Mucosa of rectum (tissue), 2 donors: ENCODE measurements around the gene ZNF609.

Experiments used
- H3K27ac ChIP-seq, 2 donors: one replicate each; pipeline ENCODE4 v1.7.0; 2013; ENCODE audit warnings: inconsistent platforms in 2 of 2, low read depth in 2 of 2, low read length in 2 of 2
- H3K27me3 ChIP-seq, 2 donors: one replicate each; pipeline ENCODE4 v1.7.0; 2013; ENCODE audit warnings: low read length in 2 of 2; ENCODE audit not compliant: control insufficient read depth in 2 of 2, insufficient read depth in 2 of 2
- H3K36me3 ChIP-seq, 2 donors: one replicate each; pipeline ENCODE4 v1.7.0; 2013; ENCODE audit warnings: low read length in 2 of 2; ENCODE audit not compliant: control insufficient read depth in 2 of 2, insufficient read depth in 2 of 2
- H3K4me1 ChIP-seq, 2 donors: one replicate each; pipeline ENCODE4 v1.7.0; 2013; ENCODE audit warnings: low read length in 2 of 2, mild to moderate bottlenecking in 1 of 2; ENCODE audit not compliant: control insufficient read depth in 2 of 2, insufficient read depth in 2 of 2
- H3K4me3 ChIP-seq, 2 donors: one replicate each; pipeline ENCODE4 v1.7.0; 2013; ENCODE audit warnings: low read length in 2 of 2
- H3K9ac ChIP-seq, 2 donors: one replicate each; pipeline ENCODE4 v1.7.0; 2013; ENCODE audit warnings: low read length in 2 of 2, low read depth in 1 of 2, mild to moderate bottlenecking in 1 of 2
- H3K9me3 ChIP-seq, 2 donors: one replicate each; pipeline ENCODE4 v1.7.0; 2013; ENCODE audit warnings: low read length in 2 of 2; ENCODE audit not compliant: control insufficient read depth in 2 of 2
- donor health status: healthy.
- donor health status: Normal muscosa, but diverticular disease.

The ZNF609 gene

GRCh38 chr15:64438653-64439447, 21.5 kb upstream of the ZNF609 start:
- H3K9ac ChIP-seq, result no peak overlapping the region
- H3K4me1 ChIP-seq, result no peaks in the 10 kb centered on the region
- H3K27me3 ChIP-seq, result no peaks in the 10 kb centered on the region
- H3K9me3 ChIP-seq, result no peaks in the 10 kb centered on the region
- no peak overlapping the region for H3K4me3 ChIP-seq
- H3K27ac ChIP-seq, result no peak overlapping the region
- H3K36me3 ChIP-seq, result peaks cover 0 to 5% of the 10 kb centered on the region in 2 donors

- Histone ChIP-seq H3K27ac (no peak overlapping the region), H3K36me3 (peaks cover 4 to 5% of the 10 kb centered on the region in 2 donors), H3K9ac (no peak overlapping the region), H3K9me3 (no peaks in the 10 kb centered on the region), H3K27me3 (no peaks in the 10 kb centered on the region), H3K4me1 (no peaks in the 10 kb centered on the region), H3K4me3 (no peak overlapping the region)
Observed at GRCh38 chr15:64441852-64442251, 18.5 kb upstream of the ZNF609 start.

GRCh38 chr15:64443016-64443415, 17.4 kb upstream of the ZNF609 start:
- Histone ChIP-seq H3K36me3 (peaks cover 6 to 9% of the 10 kb centered on the region in 2 donors), H3K9me3 (no peaks in the 10 kb centered on the region), H3K4me3 (no peak overlapping the region), H3K27ac (no peak overlapping the region), H3K27me3 (no peaks in the 10 kb centered on the region), H3K4me1 (no peaks in the 10 kb centered on the region), H3K9ac (no peak overlapping the region)

GRCh38 chr15:64443747-64444621, 16.4 kb upstream of the ZNF609 start:
- Histone ChIP-seq H3K27me3 (no peaks in the 10 kb centered on the region), H3K4me3 (no peak overlapping the region), H3K9me3 (no peaks in the 10 kb centered on the region), H3K27ac (no peak overlapping the region), H3K36me3 (peaks cover 6 to 9% of the 10 kb centered on the region in 2 donors), H3K4me1 (no peaks in the 10 kb centered on the region), H3K9ac (no peak overlapping the region)

GRCh38 chr15:64444836-64445235, 15.5 kb upstream of the ZNF609 start:
- Histone ChIP-seq H3K4me3 (no peak overlapping the region), H3K27ac (no peak overlapping the region), H3K4me1 (no peaks in the 10 kb centered on the region), H3K9ac (no peak overlapping the region), H3K9me3 (no peaks in the 10 kb centered on the region), H3K36me3 (peaks cover 4 to 9% of the 10 kb centered on the region in 2 donors), H3K27me3 (no peaks in the 10 kb centered on the region)

- Histone ChIP-seq H3K27me3 (no peaks in the 10 kb centered on the region), H3K9me3 (no peaks in the 10 kb centered on the region), H3K4me1 (no peaks in the 10 kb centered on the region), H3K27ac (no peak overlapping the region), H3K36me3 (peaks cover 9% of the 10 kb centered on the region in 2 donors), H3K9ac (no peak overlapping the region), H3K4me3 (no peak overlapping the region)
Observed at GRCh38 chr15:64447536-64448315, 12.7 kb upstream of the ZNF609 start.

GRCh38 chr15:64452988-64453688, 7.2 kb upstream of the ZNF609 start:
- Histone ChIP-seq H3K9me3 (no peaks in the 10 kb centered on the region), H3K36me3 (peaks cover 3 to 13% of the 10 kb centered on the region in 2 donors), H3K27me3 (no peaks in the 10 kb centered on the region), H3K4me3 (no peak overlapping the region), H3K4me1 (peaks cover 0 to 3% of the 10 kb centered on the region in 2 donors), H3K27ac (no peak overlapping the region), H3K9ac (no peak overlapping the region)

- H3K9me3 ChIP-seq, result no peaks in the 10 kb centered on the region
- no peaks in the 10 kb centered on the region for H3K27me3 ChIP-seq
- no peak overlapping the region for H3K27ac ChIP-seq
- no peak overlapping the region for H3K4me3 ChIP-seq
- H3K4me1 ChIP-seq, result peaks cover 0 to 3% of the 10 kb centered on the region in 2 donors
- H3K9ac ChIP-seq, result no peak overlapping the region
- H3K36me3 ChIP-seq, result peaks cover 1 to 13% of the 10 kb centered on the region in 2 donors
Observed at GRCh38 chr15:64453689-64454037, 6.7 kb upstream of the ZNF609 start.

- Histone ChIP-seq H3K36me3 (peaks cover 0 to 13% of the 10 kb centered on the region in 2 donors), H3K27me3 (no peaks in the 10 kb centered on the region), H3K9ac (no peak overlapping the region), H3K9me3 (no peaks in the 10 kb centered on the region), H3K27ac (no peak overlapping the region), H3K4me1 (peaks cover 0 to 3% of the 10 kb centered on the region in 2 donors), H3K4me3 (no peak overlapping the region)
Observed at GRCh38 chr15:64454282-64454681, 6.1 kb upstream of the ZNF609 start.
